Measurements from ENCODE around the gene SLC1A1.
"Not testable (repeated sequence)": the region's sequence is repeated elsewhere in the genome, so short reads cannot be mapped to it uniquely, and the experiment has no call there.

SLC1A1 gene

DNA sequence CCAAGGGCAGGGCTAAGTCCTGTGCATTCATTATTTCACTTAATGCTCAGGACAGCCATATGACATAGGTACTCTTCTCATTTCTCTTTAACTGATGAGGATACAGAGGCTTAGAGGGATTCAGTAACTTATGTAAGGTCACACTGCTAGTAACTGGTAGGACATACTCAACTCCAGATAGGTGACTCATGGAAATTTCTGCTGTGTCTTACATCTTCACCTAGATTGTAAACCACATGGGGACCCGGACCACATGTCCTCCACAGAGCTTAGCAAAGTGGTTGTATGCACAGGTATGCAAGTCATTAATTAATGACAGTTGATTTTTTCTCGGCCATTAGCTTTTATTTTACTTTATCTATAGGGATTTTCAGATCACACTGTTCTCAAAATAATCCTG, 29.3 kb downstream of the SLC1A1 start:
- Histone ChIP-seq H3K9me3 (ENCODE audit: low read depth, low read length) (no peaks in the 10 kb centered on the region), H3K9ac (ENCODE audit: insufficient read length) (no peak overlapping the region), H3K36me3 (ENCODE audit: insufficient read depth, low read length) (no peaks in the 10 kb centered on the region; the same call in 1 of the 2 replicates), H3K27ac (no peak overlapping the region), H3K4me3 (no peak overlapping the region)
- no peak for TF ChIP-seq POLR2AphosphoS5 (IDR thresholded peaks at IDR 0.05; ENCODE audit: borderline replicate concordance, low read depth, low read length)
- DNase-seq (ENCODE audit: low read depth, low spot score): no peak

- Histone ChIP-seq H3K27ac (no peak overlapping the region), H3K9ac (ENCODE audit: insufficient read length) (no peak overlapping the region), H3K9me3 (ENCODE audit: low read depth, low read length) (no peaks in the 10 kb centered on the region), H3K36me3 (ENCODE audit: insufficient read depth, low read length) (no peaks in the 10 kb centered on the region; the same call in 1 of the 2 replicates), H3K4me3 (no peak overlapping the region)
- TF ChIP-seq POLR2AphosphoS5 (IDR thresholded peaks at IDR 0.05; ENCODE audit: borderline replicate concordance, low read depth, low read length) (no peak), FOXP2 (optimal IDR thresholded peaks at IDR 0.05; ENCODE audit: control extremely low read depth, extremely low read length, insufficient read depth) (no peak), EZH2 (IDR thresholded peaks at IDR 0.05) (no peak)
- no peak for DNase-seq (ENCODE audit: low read depth, low spot score)
Measured at GRCh38 chr9:4520055-4520454, 29.8 kb downstream of the SLC1A1 start.

- no peaks in the 10 kb centered on the region for H3K9me3 ChIP-seq (ENCODE audit: low read depth, low read length)
- H3K27ac ChIP-seq: no peak overlapping the region
- H3K36me3 ChIP-seq (ENCODE audit: insufficient read depth, low read length): no peaks in the 10 kb centered on the region
- TF ChIP-seq FOXP2 (optimal IDR thresholded peaks at IDR 0.05; ENCODE audit: control extremely low read depth, extremely low read length, insufficient read depth): no peak
- TF ChIP-seq POLR2AphosphoS5 (IDR thresholded peaks at IDR 0.05; ENCODE audit: borderline replicate concordance, low read depth, low read length): no peak
- no peak for TF ChIP-seq EZH2 (IDR thresholded peaks at IDR 0.05)
- DNase-seq (ENCODE audit: low read depth, low spot score): no peak
- no peak overlapping the region for H3K9ac ChIP-seq (ENCODE audit: insufficient read length)
- no peak overlapping the region for H3K4me3 ChIP-seq
Measured at GRCh38 chr9:4530375-4530774, 40.1 kb downstream of the SLC1A1 start.

GRCh38 chr9:4530831-4531230, 40.6 kb downstream of the SLC1A1 start:
- not testable (repeated sequence) for DNase-seq (ENCODE audit: low read depth, low spot score); H3K27ac ChIP-seq; H3K4me3 ChIP-seq; H3K9ac ChIP-seq (ENCODE audit: insufficient read length); H3K36me3 ChIP-seq (ENCODE audit: insufficient read depth, low read length); H3K9me3 ChIP-seq (ENCODE audit: low read depth, low read length)

GRCh38 chr9:4531355-4531754, 41.1 kb downstream of the SLC1A1 start:
- DNase-seq (ENCODE audit: low read depth, low spot score); H3K27ac ChIP-seq; H3K36me3 ChIP-seq (ENCODE audit: insufficient read depth, low read length); H3K4me3 ChIP-seq; H3K9me3 ChIP-seq (ENCODE audit: low read depth, low read length); H3K9ac ChIP-seq (ENCODE audit: insufficient read length): not testable (repeated sequence)

- H3K9ac ChIP-seq (ENCODE audit: insufficient read length); H3K36me3 ChIP-seq (ENCODE audit: insufficient read depth, low read length); H3K9me3 ChIP-seq (ENCODE audit: low read depth, low read length); H3K27ac ChIP-seq; DNase-seq (ENCODE audit: low read depth, low spot score); H3K4me3 ChIP-seq: not testable (repeated sequence)
Measured at GRCh38 chr9:4533881-4534280, 43.6 kb downstream of the SLC1A1 start.

DNA sequence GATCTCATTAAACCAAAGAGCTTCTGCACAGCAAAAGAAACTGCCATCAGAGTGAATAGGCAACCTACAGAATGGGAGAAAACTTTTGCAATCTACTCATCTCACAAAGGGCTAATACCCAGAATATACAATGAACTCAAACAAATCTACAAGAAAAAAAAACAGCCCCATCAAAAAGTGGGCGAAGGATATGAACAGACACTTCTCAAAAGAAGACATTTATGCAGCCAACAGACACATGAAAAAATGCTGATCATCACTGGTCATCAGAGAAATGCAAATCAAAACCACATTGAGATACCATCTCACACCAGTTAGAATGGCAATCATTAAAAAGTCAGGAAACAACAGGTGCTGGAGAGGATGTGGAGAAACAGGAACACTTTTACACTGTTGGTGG, 45.9 kb downstream of the SLC1A1 start:
- H3K4me3 ChIP-seq; H3K9me3 ChIP-seq (ENCODE audit: low read depth, low read length); H3K36me3 ChIP-seq (ENCODE audit: insufficient read depth, low read length); H3K27ac ChIP-seq; DNase-seq (ENCODE audit: low read depth, low spot score); H3K9ac ChIP-seq (ENCODE audit: insufficient read length): not testable (repeated sequence)

DNA sequence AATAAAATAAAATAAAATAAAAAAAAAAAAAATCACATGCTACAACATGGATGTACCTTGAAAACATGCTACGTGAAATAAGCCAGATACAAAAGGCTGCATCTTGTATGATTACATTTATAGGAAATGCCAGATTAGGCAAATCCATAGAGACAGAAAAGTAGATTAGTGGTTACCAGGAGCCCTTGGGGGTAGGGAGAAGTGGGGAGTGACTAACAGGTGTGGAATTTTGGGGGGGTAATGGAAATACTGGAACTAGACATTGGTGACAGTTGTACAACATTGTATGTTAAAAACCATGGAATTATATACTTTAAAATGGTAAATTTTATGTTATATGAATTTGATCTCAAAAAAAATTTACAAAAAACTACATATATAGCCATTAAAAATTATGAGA, 47.3 kb downstream of the SLC1A1 start:
- Histone ChIP-seq H3K9ac (ENCODE audit: insufficient read length) (no peak overlapping the region), H3K4me3 (no peak overlapping the region), H3K27ac (no peak overlapping the region), H3K9me3 (ENCODE audit: low read depth, low read length) (no peaks in the 10 kb centered on the region), H3K36me3 (ENCODE audit: insufficient read depth, low read length) (peaks cover 4% of the 10 kb centered on the region; the same call in 1 of the 2 replicates)
- no peak for DNase-seq (ENCODE audit: low read depth, low spot score)
- no peak for TF ChIP-seq FOXP2 (optimal IDR thresholded peaks at IDR 0.05; ENCODE audit: control extremely low read depth, extremely low read length, insufficient read depth)
- no peak for TF ChIP-seq POLR2AphosphoS5 (IDR thresholded peaks at IDR 0.05; ENCODE audit: borderline replicate concordance, low read depth, low read length)
- no peak for TF ChIP-seq EZH2 (IDR thresholded peaks at IDR 0.05)

DNA sequence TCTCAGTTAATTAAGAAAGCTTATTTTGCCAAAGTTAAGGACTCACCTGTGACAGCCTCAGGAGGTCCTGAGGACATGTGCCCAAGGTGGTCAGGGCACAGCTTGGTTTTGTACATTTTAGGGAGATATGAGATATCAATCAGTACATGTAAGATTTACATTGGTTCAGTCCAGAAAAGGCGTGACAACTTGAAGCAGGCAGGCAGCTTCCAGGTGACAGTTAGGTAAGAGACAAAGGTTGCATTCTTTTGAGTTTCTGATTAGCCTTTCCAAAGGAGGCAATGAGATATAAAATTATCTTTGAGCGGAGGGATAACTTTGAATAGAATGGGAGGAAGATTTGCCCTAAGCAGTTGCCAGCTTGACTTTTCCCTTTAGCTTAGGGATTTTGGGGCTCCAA, 47.8 kb downstream of the SLC1A1 start:
- Histone ChIP-seq H3K9me3 (ENCODE audit: low read depth, low read length) (no peaks in the 10 kb centered on the region), H3K4me3 (no peak overlapping the region), H3K27ac (no peak overlapping the region), H3K36me3 (ENCODE audit: insufficient read depth, low read length) (peaks cover 4% of the 10 kb centered on the region; the same call in 1 of the 2 replicates), H3K9ac (ENCODE audit: insufficient read length) (no peak overlapping the region)
- DNase-seq (ENCODE audit: low read depth, low spot score): no peak
- TF ChIP-seq EZH2 (IDR thresholded peaks at IDR 0.05) (no peak), FOXP2 (optimal IDR thresholded peaks at IDR 0.05; ENCODE audit: control extremely low read depth, extremely low read length, insufficient read depth) (no peak), POLR2AphosphoS5 (IDR thresholded peaks at IDR 0.05; ENCODE audit: borderline replicate concordance, low read depth, low read length) (no peak)

- Histone ChIP-seq H3K4me3 (no peak overlapping the region), H3K27ac (no peak overlapping the region), H3K36me3 (ENCODE audit: insufficient read depth, low read length) (peaks cover 4% of the 10 kb centered on the region; the same call in 1 of the 2 replicates), H3K9ac (ENCODE audit: insufficient read length) (no peak overlapping the region), H3K9me3 (ENCODE audit: low read depth, low read length) (no peaks in the 10 kb centered on the region)
- TF ChIP-seq FOXP2 (optimal IDR thresholded peaks at IDR 0.05; ENCODE audit: control extremely low read depth, extremely low read length, insufficient read depth) (no peak), EZH2 (IDR thresholded peaks at IDR 0.05) (no peak), POLR2AphosphoS5 (IDR thresholded peaks at IDR 0.05; ENCODE audit: borderline replicate concordance, low read depth, low read length) (no peak)
- no peak for DNase-seq (ENCODE audit: low read depth, low spot score)
Measured at GRCh38 chr9:4538621-4539020, 48.4 kb downstream of the SLC1A1 start.
